GM23338 (cell line): Measurements from ENCODE around the gene TNS1. TPM values are rescaled to one million over a fixed set of nuclear protein-coding genes. Genes with fewer than 3 reads are reported as not detected.

Source experiments
- ATAC-seq: fragments of 200-7000 bp; cut with Tn5 transposase; 3 replicates; pipeline ENCODE4 v1.9.1; 2020
- DNase-seq: peaks from one replicate; pipeline ENCODE4 v3.0.0-alpha.2; 2015; ENCODE audit warnings: low spot score
- H2AFZ ChIP-seq: fragments of 200-600 bp; sonication (generic); 2 replicates; pipeline ENCODE4 v1.8.0; 2016; ENCODE audit warnings: antibody characterized with exemption, mild to moderate bottlenecking, moderate library complexity
- H3F3A ChIP-seq: fragments of 200-600 bp; sonication (generic); replicated peaks from 2 replicates; pipeline ENCODE4 v1.8.0; 2017; ENCODE audit warnings: antibody characterized with exemption, mixed run types, low read depth
- H3K27ac ChIP-seq: fragments of 200-600 bp; sonication (generic); 2 replicates; pipeline ENCODE4 v1.6.1; 2016; ENCODE audit warnings: low read depth
- H3K27me3 ChIP-seq: fragments of 200-600 bp; sonication (generic); 2 replicates; pipeline ENCODE4 v1.8.0; 2016; ENCODE audit warnings: mild to moderate bottlenecking, mixed run types, moderate library complexity; ENCODE audit not compliant: insufficient read depth
- H3K36me3 ChIP-seq: fragments of 200-600 bp; sonication (generic); 2 replicates; pipeline ENCODE4 v1.8.0; 2016; ENCODE audit warnings: mild to moderate bottlenecking; ENCODE audit not compliant: insufficient read depth
- H3K4me1 ChIP-seq: fragments of 200-600 bp; sonication (generic); 2 replicates; pipeline ENCODE4 v1.8.0; 2016; ENCODE audit warnings: mild to moderate bottlenecking, moderate library complexity; ENCODE audit not compliant: insufficient read depth
- H3K4me2 ChIP-seq: fragments of 200-600 bp; sonication (generic); 2 replicates; pipeline ENCODE4 v1.7.1; 2017; ENCODE audit warnings: mixed run types
- H3K4me3 ChIP-seq: fragments of 200-600 bp; sonication (generic); 2 replicates; pipeline ENCODE4 v1.6.1; 2016; ENCODE audit warnings: mixed run types
- H3K79me2 ChIP-seq: fragments of 200-600 bp; sonication (generic); replicated peaks from 2 replicates; pipeline ENCODE4 v1.8.0; 2017; ENCODE audit warnings: mild to moderate bottlenecking; ENCODE audit not compliant: insufficient read depth
- H3K9me2 ChIP-seq: fragments of 200-600 bp; sonication (generic); 2 replicates; pipeline ENCODE4 v1.8.0; 2017; ENCODE audit not compliant: insufficient read depth
- H4K20me1 ChIP-seq: fragments of 200-600 bp; sonication (generic); replicated peaks from 2 replicates; pipeline ENCODE4 v1.8.0; 2017; ENCODE audit warnings: mild to moderate bottlenecking; ENCODE audit not compliant: insufficient read depth
- H3K27ac Mint-ChIP-seq: 2 replicates; pipeline ENCODE4 v1.8.0; 2020; ENCODE audit warnings: inconsistent platforms, mild to moderate bottlenecking, moderate library complexity, mixed read lengths
- H3K27me3 Mint-ChIP-seq: 3 replicates; pipeline ENCODE4 v1.8.0; 2022; ENCODE audit warnings: low read depth, mild to moderate bottlenecking, moderate library complexity, mixed read lengths, inconsistent platforms; ENCODE audit not compliant: insufficient read depth, poor library complexity
- H3K36me3 Mint-ChIP-seq: 3 replicates; pipeline ENCODE4 v1.8.0; 2021; ENCODE audit warnings: low read depth, mild to moderate bottlenecking, inconsistent platforms, moderate library complexity, mixed read lengths
- H3K4me1 Mint-ChIP-seq: 3 replicates; pipeline ENCODE4 v1.8.0; 2020; ENCODE audit warnings: mild to moderate bottlenecking, inconsistent platforms, mixed read lengths
- H3K4me3 Mint-ChIP-seq: 3 replicates; pipeline ENCODE4 v1.8.0; 2021; ENCODE audit warnings: moderate library complexity, mild to moderate bottlenecking, inconsistent platforms, mixed read lengths
- H3K9me3 Mint-ChIP-seq: 3 replicates; pipeline ENCODE4 v1.8.0; 2020; ENCODE audit warnings: moderate library complexity, mild to moderate bottlenecking, inconsistent platforms, mixed read lengths
- CREB1 ChIP-seq: fragments of 250-450 bp; sonication (Bioruptor Pico); IDR thresholded peaks from 2 replicates; pipeline ENCODE4 v1.5.0; 2020; ENCODE audit warnings: low read depth, mild to moderate bottlenecking, moderate library complexity
- EZH2 ChIP-seq: fragments of 200-600 bp; sonication (generic); IDR thresholded peaks from one replicate; pipeline ENCODE4 v1.8.0; 2017; ENCODE audit warnings: antibody characterized with exemption, mild to moderate bottlenecking, low read depth; ENCODE audit not compliant: unreplicated experiment
- EZH2phosphoT487 ChIP-seq: fragments of 200-600 bp; sonication (generic); IDR thresholded peaks from one replicate; pipeline ENCODE4 v1.8.1; 2018; ENCODE audit warnings: antibody characterized with exemption; ENCODE audit not compliant: unreplicated experiment
- JUNB ChIP-seq: IDR thresholded peaks from one replicate; pipeline ENCODE4 v1.6.1; 2016; ENCODE audit warnings: antibody characterized with exemption; ENCODE audit not compliant: unreplicated experiment
- NANOG ChIP-seq: IDR thresholded peaks from 2 replicates; pipeline ENCODE4 v1.6.1; 2016; ENCODE audit warnings: antibody characterized with exemption, borderline replicate concordance
- POLR2AphosphoS5 ChIP-seq: IDR thresholded peaks from 2 replicates; pipeline ENCODE4 v1.6.1; 2016; ENCODE audit warnings: antibody characterized with exemption, low read depth
- REST ChIP-seq: IDR thresholded peaks from one replicate; pipeline ENCODE4 v1.6.1; 2018; ENCODE audit warnings: antibody characterized with exemption; ENCODE audit not compliant: unreplicated experiment
- STAT1 ChIP-seq: IDR thresholded peaks from one replicate; pipeline ENCODE4 v1.6.1; 2016; ENCODE audit warnings: antibody characterized with exemption; ENCODE audit not compliant: unreplicated experiment
- ZNF114 ChIP-seq: fragments of 250-450 bp; sonication (Bioruptor Pico); IDR thresholded peaks from 2 replicates; pipeline ENCODE4 v1.5.0; 2020; ENCODE audit warnings: mild to moderate bottlenecking, moderate library complexity
- ZNF331 ChIP-seq: fragments of 250-450 bp; sonication (Bioruptor Pico); IDR thresholded peaks from 2 replicates; pipeline ENCODE4 v1.5.0; 2020; ENCODE audit warnings: low read depth, mild to moderate bottlenecking, moderate library complexity
- polyA plus RNA-seq: library from polyadenylated mRNA; unstranded; fragments of >200 nt; fragmentation: Nextera tagmentation; extraction: Ambion mirVana; gene quantifications from 2 replicates; pipeline ENCODE4 v1.2.1, GENCODE V29; 2016
- total RNA-seq: library from RNA; depleted of rRNA; stranded (reverse); fragments of >200 nt; shearing (Covaris generic); gene quantifications from 2 replicates; pipeline ENCODE4 v1.2.3, GENCODE V29; 2014
- TF ChIP-seq, protein P1 (sequence below): fragments of 250-450 bp; sonication (Bioruptor Pico); IDR thresholded peaks from 2 replicates; pipeline ENCODE4 v1.5.0; 2020; ENCODE audit warnings: mild to moderate bottlenecking, moderate library complexity
- TF ChIP-seq, protein P2 (sequence below): IDR thresholded peaks from 2 replicates; pipeline ENCODE4 v1.6.1; 2016; ENCODE audit warnings: antibody characterized with exemption
- TF ChIP-seq, protein P3 (sequence below), 2 experiments: fragments of 200-600 bp in 1 of 2; sonication (generic) in 1 of 2; conservative IDR thresholded peaks; 2 replicates each; pipeline versions ENCODE4 v1.5.1 to v1.6.1; 2016 to 2017; ENCODE audit warnings: antibody characterized with exemption in 2 of 2, low read depth in 2 of 2, mild to moderate bottlenecking in 2 of 2, moderate library complexity in 1 of 2

Gene TNS1
- total and polyA plus RNA-seq, 2 experiments from 2014 or later = 2.0 to 7.4 TPM

DNA sequence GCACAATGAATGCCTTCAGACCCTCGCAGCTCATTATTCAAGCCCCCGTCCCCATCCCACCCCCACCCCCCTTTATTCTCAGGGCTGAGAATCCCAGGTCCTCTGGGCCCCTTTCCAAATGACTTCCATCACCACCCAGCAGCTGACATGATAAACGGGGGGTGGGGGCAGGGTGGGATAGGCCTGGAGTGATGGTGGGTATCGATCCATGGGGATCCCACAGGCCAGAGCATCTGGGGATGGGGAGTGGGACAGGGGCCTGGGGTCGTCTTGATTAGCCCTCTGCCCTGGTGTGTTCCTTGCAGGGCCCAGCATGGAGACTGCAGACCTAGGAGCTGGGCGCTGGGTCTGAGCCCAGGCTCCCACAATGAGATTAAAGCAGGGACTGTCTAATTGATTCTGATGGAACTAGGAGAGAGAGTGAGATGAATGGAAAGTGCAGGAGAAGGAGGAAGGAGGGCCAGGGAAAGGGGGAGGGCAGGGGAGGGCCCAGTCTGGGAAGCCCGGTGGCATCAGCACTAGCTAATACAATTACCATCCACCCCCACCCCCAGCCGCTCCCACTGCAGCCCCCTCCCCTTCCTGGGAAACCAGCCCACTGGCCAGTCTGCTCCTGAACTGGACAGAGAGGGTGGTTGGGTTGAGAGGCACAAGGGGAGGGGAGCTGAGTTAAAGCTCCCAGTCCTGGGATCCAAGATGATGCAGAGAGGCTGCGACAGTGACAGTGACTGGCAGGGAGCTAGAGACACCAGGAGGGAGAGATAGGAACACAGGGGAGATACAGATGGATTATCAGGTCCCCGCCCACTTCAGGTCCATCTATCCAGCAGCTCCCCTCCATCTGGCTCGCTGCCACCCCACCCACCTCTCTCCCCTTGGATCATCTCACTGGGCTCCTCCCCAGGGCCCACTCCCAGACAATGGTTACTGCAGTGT is 13.1 kb upstream of the TNS1 start:
- no peak overlapping the region for H3K27ac Mint-ChIP-seq
- peaks cover 28% of the 10 kb centered on the region for H3K27me3 Mint-ChIP-seq
- Histone ChIP-seq H3K4me2 (no peak overlapping the region), H3K79me2 (no peaks in the 10 kb centered on the region), H3K4me3 (no peak overlapping the region), H3K27me3 (peaks cover 15% of the 10 kb centered on the region), H4K20me1 (no peaks in the 10 kb centered on the region), H3K4me1 (peaks cover 10% of the 10 kb centered on the region), H3K27ac (no peak overlapping the region), H3K9me2 (no peaks in the 10 kb centered on the region), H2AFZ (no peak overlapping the region), H3F3A (no peaks in the 10 kb centered on the region), H3K36me3 (no peaks in the 10 kb centered on the region)
- H3K4me3 Mint-ChIP-seq = no peak overlapping the region
- TF ChIP-seq, protein P1, sequence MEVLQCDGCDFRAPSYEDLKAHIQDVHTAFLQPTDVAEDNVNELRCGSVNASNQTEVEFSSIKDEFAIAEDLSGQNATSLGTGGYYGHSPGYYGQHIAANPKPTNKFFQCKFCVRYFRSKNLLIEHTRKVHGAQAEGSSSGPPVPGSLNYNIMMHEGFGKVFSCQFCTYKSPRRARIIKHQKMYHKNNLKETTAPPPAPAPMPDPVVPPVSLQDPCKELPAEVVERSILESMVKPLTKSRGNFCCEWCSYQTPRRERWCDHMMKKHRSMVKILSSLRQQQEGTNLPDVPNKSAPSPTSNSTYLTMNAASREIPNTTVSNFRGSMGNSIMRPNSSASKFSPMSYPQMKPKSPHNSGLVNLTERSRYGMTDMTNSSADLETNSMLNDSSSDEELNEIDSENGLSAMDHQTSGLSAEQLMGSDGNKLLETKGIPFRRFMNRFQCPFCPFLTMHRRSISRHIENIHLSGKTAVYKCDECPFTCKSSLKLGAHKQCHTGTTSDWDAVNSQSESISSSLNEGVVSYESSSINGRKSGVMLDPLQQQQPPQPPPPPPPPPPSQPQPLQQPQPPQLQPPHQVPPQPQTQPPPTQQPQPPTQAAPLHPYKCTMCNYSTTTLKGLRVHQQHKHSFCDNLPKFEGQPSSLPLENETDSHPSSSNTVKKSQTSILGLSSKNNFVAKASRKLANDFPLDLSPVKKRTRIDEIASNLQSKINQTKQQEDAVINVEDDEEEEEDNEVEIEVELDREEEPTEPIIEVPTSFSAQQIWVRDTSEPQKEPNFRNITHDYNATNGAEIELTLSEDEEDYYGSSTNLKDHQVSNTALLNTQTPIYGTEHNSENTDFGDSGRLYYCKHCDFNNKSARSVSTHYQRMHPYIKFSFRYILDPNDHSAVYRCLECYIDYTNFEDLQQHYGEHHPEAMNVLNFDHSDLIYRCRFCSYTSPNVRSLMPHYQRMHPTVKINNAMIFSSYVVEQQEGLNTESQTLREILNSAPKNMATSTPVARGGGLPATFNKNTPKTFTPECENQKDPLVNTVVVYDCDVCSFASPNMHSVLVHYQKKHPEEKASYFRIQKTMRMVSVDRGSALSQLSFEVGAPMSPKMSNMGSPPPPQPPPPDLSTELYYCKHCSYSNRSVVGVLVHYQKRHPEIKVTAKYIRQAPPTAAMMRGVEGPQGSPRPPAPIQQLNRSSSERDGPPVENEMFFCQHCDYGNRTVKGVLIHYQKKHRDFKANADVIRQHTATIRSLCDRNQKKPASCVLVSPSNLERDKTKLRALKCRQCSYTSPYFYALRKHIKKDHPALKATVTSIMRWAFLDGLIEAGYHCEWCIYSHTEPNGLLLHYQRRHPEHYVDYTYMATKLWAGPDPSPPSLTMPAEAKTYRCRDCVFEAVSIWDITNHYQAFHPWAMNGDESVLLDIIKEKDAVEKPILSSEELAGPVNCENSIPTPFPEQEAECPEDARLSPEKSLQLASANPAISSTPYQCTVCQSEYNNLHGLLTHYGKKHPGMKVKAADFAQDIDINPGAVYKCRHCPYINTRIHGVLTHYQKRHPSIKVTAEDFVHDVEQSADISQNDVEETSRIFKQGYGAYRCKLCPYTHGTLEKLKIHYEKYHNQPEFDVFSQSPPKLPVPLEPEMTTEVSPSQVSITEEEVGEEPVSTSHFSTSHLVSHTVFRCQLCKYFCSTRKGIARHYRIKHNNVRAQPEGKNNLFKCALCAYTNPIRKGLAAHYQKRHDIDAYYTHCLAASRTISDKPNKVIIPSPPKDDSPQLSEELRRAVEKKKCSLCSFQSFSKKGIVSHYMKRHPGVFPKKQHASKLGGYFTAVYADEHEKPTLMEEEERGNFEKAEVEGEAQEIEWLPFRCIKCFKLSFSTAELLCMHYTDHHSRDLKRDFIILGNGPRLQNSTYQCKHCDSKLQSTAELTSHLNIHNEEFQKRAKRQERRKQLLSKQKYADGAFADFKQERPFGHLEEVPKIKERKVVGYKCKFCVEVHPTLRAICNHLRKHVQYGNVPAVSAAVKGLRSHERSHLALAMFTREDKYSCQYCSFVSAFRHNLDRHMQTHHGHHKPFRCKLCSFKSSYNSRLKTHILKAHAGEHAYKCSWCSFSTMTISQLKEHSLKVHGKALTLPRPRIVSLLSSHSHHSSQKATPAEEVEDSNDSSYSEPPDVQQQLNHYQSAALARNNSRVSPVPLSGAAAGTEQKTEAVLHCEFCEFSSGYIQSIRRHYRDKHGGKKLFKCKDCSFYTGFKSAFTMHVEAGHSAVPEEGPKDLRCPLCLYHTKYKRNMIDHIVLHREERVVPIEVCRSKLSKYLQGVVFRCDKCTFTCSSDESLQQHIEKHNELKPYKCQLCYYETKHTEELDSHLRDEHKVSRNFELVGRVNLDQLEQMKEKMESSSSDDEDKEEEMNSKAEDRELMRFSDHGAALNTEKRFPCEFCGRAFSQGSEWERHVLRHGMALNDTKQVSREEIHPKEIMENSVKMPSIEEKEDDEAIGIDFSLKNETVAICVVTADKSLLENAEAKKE (CRISPR knock-in tag) = no peak
- no peak for TF ChIP-seq CREB1 (CRISPR knock-in tag)
- no peak for TF ChIP-seq EZH2phosphoT487
- TF ChIP-seq JUNB = no peak
- no peak for TF ChIP-seq POLR2AphosphoS5
- TF ChIP-seq, protein P2, sequence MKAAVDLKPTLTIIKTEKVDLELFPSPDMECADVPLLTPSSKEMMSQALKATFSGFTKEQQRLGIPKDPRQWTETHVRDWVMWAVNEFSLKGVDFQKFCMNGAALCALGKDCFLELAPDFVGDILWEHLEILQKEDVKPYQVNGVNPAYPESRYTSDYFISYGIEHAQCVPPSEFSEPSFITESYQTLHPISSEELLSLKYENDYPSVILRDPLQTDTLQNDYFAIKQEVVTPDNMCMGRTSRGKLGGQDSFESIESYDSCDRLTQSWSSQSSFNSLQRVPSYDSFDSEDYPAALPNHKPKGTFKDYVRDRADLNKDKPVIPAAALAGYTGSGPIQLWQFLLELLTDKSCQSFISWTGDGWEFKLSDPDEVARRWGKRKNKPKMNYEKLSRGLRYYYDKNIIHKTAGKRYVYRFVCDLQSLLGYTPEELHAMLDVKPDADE = no peak
- TF ChIP-seq STAT1 = no peak
- no peak for TF ChIP-seq ZNF114 (CRISPR knock-in tag)
- no peak for TF ChIP-seq NANOG
- no peak for TF ChIP-seq EZH2
- TF ChIP-seq, protein P3, sequence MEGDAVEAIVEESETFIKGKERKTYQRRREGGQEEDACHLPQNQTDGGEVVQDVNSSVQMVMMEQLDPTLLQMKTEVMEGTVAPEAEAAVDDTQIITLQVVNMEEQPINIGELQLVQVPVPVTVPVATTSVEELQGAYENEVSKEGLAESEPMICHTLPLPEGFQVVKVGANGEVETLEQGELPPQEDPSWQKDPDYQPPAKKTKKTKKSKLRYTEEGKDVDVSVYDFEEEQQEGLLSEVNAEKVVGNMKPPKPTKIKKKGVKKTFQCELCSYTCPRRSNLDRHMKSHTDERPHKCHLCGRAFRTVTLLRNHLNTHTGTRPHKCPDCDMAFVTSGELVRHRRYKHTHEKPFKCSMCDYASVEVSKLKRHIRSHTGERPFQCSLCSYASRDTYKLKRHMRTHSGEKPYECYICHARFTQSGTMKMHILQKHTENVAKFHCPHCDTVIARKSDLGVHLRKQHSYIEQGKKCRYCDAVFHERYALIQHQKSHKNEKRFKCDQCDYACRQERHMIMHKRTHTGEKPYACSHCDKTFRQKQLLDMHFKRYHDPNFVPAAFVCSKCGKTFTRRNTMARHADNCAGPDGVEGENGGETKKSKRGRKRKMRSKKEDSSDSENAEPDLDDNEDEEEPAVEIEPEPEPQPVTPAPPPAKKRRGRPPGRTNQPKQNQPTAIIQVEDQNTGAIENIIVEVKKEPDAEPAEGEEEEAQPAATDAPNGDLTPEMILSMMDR (conservative IDR thresholded peaks at IDR 0.05; ENCODE audit: low read depth in 2 of 2) = no peak
- no peak for TF ChIP-seq ZNF331 (CRISPR knock-in tag)
- TF ChIP-seq REST = no peak
- ATAC-seq (no peak), DNase-seq (no peak)
- no peaks in the 10 kb centered on the region; the same call in 2 of the 3 replicates for H3K36me3 Mint-ChIP-seq
- H3K4me1 Mint-ChIP-seq = peaks cover 50% of the 10 kb centered on the region
- H3K9me3 Mint-ChIP-seq = no peaks in the 10 kb centered on the region; the same call in 2 of the 3 replicates
